Measurements from ENCODE around the gene CNOT2. TPM values are rescaled to one million over a fixed set of nuclear protein-coding genes. Genes with fewer than 3 reads are reported as not detected.
A peak's percentile ranks its signal among the peaks of the same experiment; 100 is the strongest.

CNOT2 gene, protein sequence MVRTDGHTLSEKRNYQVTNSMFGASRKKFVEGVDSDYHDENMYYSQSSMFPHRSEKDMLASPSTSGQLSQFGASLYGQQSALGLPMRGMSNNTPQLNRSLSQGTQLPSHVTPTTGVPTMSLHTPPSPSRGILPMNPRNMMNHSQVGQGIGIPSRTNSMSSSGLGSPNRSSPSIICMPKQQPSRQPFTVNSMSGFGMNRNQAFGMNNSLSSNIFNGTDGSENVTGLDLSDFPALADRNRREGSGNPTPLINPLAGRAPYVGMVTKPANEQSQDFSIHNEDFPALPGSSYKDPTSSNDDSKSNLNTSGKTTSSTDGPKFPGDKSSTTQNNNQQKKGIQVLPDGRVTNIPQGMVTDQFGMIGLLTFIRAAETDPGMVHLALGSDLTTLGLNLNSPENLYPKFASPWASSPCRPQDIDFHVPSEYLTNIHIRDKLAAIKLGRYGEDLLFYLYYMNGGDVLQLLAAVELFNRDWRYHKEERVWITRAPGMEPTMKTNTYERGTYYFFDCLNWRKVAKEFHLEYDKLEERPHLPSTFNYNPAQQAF
- total RNA-seq (ENCODE audit: unreplicated experiment), result 121 TPM
- long read RNA-seq, transcript CNOT2-201 (16 exons, 3,282 nt), result major isoform, 38 of 63 reads
- long read RNA-seq, partial matches to known transcripts, result 10 of 63 reads
- long read RNA-seq, other reads (novel, unspliced or antisense), result 15 of 63 reads

GRCh38 chr12:70242695-70243509 is at the start of gene CNOT2:
Gene CNOT2 (plus strand): TSS chr12:70243433. CDS start chr12:70278227, 34,794 bp downstream.
- H3K27me3 Mint-ChIP-seq (ENCODE audit: unreplicated experiment), result peaks cover 12% of the 10 kb centered on the region
- peaks cover 9% of the 10 kb centered on the region for H3K9me3 Mint-ChIP-seq (ENCODE audit: unreplicated experiment)
- H3K4me3 Mint-ChIP-seq (ENCODE audit: unreplicated experiment), result peak within 1 kb of the TSS; percentile 100
- H3K4me1 Mint-ChIP-seq (ENCODE audit: low read depth, unreplicated experiment), result peaks cover 19% of the 10 kb centered on the region
- no peaks in the 10 kb centered on the region for H3K36me3 Mint-ChIP-seq (ENCODE audit: unreplicated experiment)
- peak; percentile 93 for DNase-seq
- peak within 1 kb of the TSS; percentile 99 for H3K27ac Mint-ChIP-seq (ENCODE audit: unreplicated experiment)
- TF ChIP-seq CTCF (IDR thresholded peaks at IDR 0.05; ENCODE audit: partially characterized antibody, unreplicated experiment), result no peak

GRCh38 chr12:70194076-70194475 is 49.2 kb upstream of the CNOT2 start:
- TF ChIP-seq CTCF (IDR thresholded peaks at IDR 0.05; ENCODE audit: partially characterized antibody, unreplicated experiment), result no peak

GRCh38 chr12:70196811-70197281 is 46.4 kb upstream of the CNOT2 start:
- Mint-ChIP-seq H3K27ac (ENCODE audit: unreplicated experiment) (peak overlapping the region; percentile 97), H3K4me1 (ENCODE audit: low read depth, unreplicated experiment) (peaks cover 46% of the 10 kb centered on the region), H3K9me3 (ENCODE audit: unreplicated experiment) (peaks cover 7% of the 10 kb centered on the region), H3K36me3 (ENCODE audit: unreplicated experiment) (no peaks in the 10 kb centered on the region), H3K27me3 (ENCODE audit: unreplicated experiment) (peaks cover 11% of the 10 kb centered on the region), H3K4me3 (ENCODE audit: unreplicated experiment) (peak overlapping the region; percentile 76)
- no peak for TF ChIP-seq CTCF (IDR thresholded peaks at IDR 0.05; ENCODE audit: partially characterized antibody, unreplicated experiment)
- no peak for DNase-seq

More at GRCh38 chr12:70194076-70194475, 49.2 kb upstream of the CNOT2 start:
- no peak for DNase-seq
- H3K9me3 Mint-ChIP-seq (ENCODE audit: unreplicated experiment), result peaks cover 7% of the 10 kb centered on the region
- no peak overlapping the region for H3K27ac Mint-ChIP-seq (ENCODE audit: unreplicated experiment)
- H3K4me1 Mint-ChIP-seq (ENCODE audit: low read depth, unreplicated experiment), result peaks cover 41% of the 10 kb centered on the region
- H3K4me3 Mint-ChIP-seq (ENCODE audit: unreplicated experiment), result no peak overlapping the region
- H3K27me3 Mint-ChIP-seq (ENCODE audit: unreplicated experiment), result peaks cover 11% of the 10 kb centered on the region
- H3K36me3 Mint-ChIP-seq (ENCODE audit: unreplicated experiment), result no peaks in the 10 kb centered on the region

DNA sequence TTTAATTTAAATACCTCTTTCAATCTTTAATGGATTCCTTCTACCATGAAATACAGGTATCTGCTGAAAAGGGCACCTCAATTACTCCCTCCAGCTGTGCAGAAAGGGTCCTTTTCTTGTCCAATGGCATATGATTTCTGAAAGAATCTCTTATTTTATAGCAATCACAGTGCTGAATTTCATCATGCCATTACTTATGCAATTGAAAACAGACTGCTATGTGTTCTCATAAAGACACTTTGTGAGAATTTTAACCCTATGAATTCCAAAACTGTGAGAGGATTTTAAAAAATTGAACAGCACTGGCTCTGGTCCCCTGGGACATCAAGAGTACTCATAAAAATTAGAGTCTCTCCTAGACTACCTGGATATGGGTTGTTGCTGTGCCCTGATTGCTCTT is 45.9 kb upstream of the CNOT2 start:
- Mint-ChIP-seq H3K4me1 (ENCODE audit: low read depth, unreplicated experiment) (peaks cover 45% of the 10 kb centered on the region), H3K9me3 (ENCODE audit: unreplicated experiment) (peaks cover 7% of the 10 kb centered on the region), H3K27me3 (ENCODE audit: unreplicated experiment) (peaks cover 11% of the 10 kb centered on the region), H3K27ac (ENCODE audit: unreplicated experiment) (peak overlapping the region; percentile 97), H3K36me3 (ENCODE audit: unreplicated experiment) (no peaks in the 10 kb centered on the region), H3K4me3 (ENCODE audit: unreplicated experiment) (peak overlapping the region; percentile 76)
- no peak for TF ChIP-seq CTCF (IDR thresholded peaks at IDR 0.05; ENCODE audit: partially characterized antibody, unreplicated experiment)
- no peak for DNase-seq
